ENCODE data around the gene FAT3.

FAT3 gene

GRCh38 chr11:92224407-92225124 is at the start of gene FAT3:
Gene FAT3, plus strand, starts transcription at chr11:92224818. Its CDS starts 127,295 bp downstream, at chr11:92352113.
- no peak for DNase-seq

- DNase-seq = no peak
Observed at GRCh38 chr11:92179017-92179670, 45.5 kb upstream of the FAT3 start.

- DNase-seq = no peak
Observed at GRCh38 chr11:92180226-92180625, 44.4 kb upstream of the FAT3 start.

- no peak for DNase-seq
Observed at GRCh38 chr11:92180664-92181251, 43.9 kb upstream of the FAT3 start.

DNA sequence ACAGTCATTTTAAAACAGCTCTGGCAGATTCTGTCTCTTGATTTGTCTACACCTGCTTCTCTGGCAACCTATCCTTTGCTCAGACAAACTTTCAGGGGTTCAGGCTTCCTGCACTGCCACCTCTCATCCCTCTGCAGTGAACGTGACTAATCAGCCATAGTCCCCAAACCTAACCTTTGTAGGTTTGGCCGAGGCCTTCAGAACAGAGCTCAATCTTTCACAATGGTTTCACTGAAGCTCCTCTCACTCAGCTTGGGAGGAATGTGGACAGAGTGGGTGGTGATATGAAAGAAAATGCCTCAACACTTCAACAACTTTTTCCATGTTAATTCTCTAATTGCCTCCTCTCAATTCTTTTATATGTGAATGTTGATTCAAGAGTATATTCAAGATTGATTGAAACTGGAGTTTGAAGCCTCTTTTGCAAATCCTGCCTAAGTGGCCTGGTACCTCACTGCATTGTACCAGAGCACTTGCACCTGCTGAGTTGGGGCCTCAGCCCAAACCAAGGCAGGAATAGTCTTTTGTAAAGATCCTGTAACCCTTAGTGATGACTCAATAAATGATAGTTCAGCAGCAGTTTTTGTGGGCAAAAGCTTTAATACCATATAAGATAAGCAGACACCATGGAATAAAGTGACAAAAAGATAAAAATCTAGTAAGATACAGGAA is 33.9 kb upstream of the FAT3 start:
- DNase-seq = no peak

DNA sequence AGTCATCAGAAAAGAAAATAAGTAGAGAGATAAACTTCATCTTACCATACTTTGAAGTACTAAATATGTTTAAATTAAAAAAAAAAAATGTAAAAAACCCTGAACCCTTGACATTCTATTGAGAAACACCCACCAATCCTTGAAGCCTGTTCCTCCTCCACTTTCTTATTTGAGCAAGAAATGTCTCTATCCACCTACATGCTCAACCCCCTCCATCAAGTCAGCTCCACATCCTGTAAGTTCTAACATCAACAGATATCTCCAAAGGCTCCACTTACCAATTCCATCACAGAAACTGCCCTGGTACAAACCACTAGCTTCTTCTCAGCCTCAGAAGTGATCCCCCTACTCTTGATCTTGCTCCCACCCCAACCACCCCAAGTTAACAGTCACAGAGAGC is 32.5 kb upstream of the FAT3 start:
- no peak for DNase-seq

- no peak for DNase-seq
Observed at GRCh38 chr11:92198268-92198667, 26.4 kb upstream of the FAT3 start.

- no peak for DNase-seq
Observed at GRCh38 chr11:92199991-92200390, 24.6 kb upstream of the FAT3 start.

- DNase-seq = no peak
Observed at GRCh38 chr11:92204731-92205130, 19.9 kb upstream of the FAT3 start.

DNA sequence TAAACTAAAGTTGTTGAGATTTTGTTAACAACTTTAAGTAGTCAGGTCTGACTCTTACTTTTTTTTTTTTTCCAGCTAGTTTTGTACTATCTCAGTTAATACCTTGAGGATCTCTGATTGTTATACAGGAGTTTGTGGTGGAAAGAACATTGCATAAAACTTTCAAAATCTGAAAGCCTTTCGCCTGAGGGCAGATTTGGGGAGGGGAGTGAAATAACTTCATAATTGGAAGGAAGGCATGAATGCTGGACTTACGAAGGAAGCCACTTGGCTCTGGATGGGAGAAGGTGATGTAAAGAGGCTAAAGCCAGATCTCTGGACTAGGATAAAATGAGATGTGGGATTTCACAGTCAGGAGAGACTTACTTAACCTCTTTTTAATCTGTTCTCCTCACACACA is 18.2 kb upstream of the FAT3 start:
- no peak for DNase-seq

DNA sequence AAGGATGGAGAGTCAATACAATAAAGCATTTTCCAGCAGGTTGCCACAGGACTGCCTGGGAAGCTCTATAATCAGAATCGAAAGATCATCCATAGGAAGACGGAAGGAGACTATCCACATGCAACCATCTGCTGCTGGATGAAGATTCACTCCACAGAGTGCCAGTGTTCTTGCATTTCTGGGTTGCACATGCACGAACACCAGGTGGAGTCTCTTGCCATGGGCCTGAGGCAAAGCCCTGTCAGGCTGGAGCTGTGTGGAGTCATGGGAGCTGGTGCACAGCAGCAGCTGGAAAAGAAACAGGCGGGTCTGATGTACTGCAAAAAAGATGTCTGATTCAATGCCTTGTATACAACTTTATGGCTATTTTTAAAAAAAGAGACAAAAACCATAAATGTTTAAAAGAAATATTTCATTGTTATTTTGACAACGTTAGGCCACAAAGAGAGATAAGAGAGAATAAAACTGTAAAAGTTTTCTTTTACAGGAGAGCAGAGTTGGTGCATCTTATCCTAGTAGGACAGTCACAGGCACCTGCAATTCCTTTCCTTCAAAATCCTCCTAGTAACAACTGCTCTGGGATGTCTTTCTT is 12.9 kb upstream of the FAT3 start:
- no peak for DNase-seq

DNA sequence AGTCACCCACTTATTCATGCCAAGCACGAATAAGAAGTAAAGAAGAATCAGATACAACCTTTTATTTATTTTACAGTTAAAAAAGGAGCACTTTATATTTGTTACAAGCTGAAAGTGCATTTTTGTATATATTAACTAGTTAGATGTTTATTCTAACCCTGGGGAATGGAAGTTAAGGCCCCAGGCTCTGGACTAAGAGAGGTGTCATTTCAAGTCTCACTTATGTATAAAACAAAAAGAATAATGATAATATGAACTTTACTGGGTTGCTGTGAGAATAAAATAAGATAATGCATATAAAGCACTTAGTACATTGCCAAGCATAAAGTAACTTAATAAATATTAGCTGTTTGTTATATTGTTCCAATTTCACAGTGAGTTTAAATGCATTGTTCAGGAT is 12.1 kb upstream of the FAT3 start:
- DNase-seq = no peak

DNA sequence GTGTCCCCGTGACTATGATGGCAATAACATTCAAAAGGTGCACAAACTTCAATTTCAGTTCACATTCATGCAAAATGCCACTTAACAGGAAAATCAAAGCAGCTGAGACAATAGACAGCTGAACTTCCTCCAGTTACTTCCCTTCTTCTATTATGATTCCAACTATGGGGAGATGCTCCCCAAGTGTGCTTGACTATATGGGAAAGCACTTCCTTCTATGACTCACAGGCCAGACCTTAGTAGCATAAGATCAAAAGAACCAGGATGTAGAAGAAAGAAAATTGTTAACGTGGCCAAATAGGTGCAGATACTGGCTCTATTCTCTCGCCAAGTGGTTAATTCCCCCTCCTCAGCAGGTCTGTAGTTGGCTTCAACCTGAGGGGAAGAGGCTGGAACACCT is 7.8 kb upstream of the FAT3 start:
- DNase-seq = no peak

DNA sequence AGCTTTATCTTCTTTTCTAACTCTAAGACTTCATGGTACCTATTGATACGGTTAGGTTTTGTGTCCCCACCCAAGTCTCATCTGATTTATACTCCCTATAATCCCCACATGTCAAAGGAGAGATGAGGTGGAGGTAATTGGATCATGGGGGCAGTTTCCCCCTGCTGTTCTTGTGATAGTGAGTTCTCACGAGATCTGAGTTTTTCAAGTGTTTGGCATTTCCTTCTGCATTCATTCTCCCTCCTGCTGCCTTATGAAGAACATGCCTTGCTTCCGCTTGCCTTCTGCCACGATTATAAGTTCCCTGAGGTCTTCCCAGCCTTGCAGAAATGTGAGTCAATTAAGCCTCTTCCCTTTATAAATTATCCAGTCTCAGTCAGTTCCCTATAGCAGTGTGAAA is 5.1 kb upstream of the FAT3 start:
- no peak for DNase-seq

- no peak for DNase-seq
Observed at GRCh38 chr11:92222701-92223100, 1.9 kb upstream of the FAT3 start.

DNA sequence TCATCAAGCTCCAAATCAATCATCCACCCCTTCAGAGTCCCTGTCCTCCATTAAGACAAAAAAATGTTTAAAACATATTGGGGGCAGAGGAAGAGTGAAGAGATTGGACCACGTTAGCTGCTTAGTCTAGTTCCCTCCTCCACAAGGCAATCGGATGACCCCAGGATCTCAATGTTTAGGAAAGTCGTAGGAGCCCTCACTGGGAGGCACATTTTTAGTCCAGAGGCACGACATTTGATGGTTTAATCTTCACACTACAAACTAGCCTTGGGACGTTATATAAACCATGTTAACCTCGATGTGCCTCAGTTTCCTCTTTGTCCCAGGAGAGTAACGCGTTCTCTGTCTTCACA is 588 bp upstream of the FAT3 start:
- no peak for DNase-seq

DNA sequence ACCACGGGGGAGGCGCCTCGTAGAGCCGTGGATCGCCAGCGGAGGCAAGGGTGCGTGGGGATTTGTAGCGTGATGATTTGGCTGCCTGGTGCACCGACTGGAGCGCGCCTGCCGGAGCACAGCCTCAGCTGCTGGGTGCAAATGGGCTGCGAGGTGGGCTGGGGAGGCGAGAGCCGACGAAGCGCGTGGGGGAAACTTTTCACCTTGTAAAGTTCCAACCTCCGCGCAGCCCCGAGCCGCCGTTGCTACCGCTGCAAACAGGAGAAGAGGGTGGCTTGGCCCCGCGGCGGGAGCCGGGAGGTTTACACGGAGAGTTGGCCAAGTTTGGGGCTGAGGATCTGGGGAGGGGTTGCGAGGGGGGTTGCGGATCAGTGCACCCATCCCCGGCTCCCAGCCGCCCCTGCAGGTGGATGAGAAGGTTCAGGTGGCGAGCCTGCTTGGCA is 528 bp downstream of the FAT3 start:
- DNase-seq = no peak

DNA sequence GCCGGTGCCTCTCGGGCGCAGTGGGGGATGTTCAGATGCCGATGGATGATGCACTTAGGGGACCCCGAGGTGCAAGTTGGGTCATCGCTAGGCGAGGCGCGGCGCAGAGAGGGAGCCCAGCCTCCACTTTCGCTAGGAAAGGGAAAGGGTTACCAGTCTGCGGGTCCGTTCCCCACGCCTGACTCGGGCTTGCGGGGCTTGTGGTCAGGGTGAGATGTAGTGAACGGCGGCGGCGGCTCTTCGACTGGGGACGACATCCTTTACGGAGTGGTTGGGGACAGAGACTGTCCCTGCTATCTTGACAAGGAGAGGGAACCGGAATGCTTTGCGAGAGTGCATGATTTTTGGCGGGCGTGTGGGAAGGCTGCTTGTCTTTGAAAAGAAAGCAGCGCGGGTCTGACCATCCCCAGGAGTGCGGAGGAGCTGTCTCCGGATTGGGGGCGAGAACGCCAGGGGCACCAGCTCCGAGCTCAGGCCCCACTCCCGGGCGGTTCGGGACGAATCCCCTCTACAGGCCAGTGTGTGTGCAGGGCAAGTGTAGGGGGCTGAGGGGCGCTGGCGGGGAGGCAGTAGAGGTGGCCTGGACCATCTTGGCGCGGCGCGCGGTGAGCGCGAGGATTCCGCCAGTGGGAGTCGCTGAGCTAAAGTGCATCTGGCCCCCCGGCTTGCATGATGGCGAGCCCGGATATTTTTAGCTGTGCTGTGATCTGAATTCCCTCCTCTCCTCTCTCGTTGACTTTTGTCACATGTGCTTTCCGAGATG is 1.1 kb downstream of the FAT3 start:
- no peak for DNase-seq

DNA sequence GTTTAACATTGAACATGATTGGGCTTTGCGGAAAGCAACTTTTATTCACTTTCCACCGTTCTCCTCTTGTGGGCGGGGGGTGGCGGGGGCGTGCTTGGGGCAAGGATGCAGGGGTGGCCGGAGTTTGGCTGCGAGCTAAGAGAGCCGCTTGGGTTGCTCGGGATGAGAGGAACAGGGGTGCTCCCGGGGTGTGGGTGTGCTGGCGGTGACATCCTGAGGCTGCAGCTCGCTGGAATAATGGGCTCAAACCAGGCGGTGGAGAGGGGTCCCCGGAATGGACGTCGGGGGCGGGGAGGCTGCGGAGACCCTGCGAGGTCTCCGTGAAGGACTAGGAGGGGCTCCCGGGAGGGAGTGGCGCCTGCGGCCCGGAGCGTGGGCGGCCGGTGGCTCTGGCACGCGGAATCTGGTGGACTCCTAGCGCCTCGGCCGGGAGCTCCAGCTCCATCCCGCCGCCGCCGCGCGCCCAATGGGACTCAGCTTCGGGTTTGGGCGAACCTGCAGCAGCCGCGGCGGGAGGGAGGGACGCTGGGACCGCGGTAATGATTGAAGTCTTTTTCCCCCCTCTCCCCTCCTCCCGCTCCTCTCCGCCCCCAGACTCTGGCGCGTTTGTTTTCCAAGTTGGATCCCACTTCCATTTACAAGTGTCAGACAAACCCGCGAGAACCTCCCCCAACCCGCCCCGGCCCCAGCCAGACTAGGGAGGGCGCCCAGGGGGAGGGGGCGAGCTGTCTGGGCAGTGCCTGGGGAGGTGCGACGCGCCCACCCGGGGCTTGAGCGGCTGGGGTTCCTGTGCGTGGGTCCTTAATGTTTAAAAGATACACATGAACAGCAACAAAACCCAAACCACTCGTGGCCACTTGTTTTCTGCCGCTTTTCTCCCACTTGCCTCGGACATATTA is 2.0 kb downstream of the FAT3 start:
- DNase-seq = no peak

DNA sequence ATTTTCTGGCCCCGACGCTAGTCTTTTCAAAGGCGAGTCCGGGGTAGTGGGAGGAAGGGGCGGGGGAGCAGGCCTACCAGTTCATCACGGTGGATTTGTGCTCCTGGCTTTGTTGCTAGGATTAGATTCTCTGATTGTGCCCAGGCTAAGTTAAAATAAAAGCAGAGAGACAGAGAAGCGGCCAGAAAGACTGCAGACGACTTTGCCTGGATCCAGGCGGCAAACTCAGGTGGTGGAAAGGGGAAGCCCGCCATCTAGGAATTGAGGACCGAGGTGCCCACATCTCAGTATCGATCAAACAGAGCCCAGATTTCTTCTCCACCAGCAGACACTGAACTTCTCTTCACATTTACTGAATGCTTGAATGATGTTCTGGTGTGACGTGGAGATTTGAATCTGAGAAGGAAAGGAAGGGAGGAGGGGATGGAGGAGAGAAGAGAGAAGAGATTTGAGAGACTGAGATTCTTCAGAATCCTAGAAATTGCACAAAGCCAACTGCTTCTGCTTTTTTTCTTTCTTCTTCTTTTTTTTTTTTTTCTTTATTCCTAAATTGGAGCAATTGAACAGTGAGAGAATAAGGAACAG is 2.7 kb downstream of the FAT3 start:
- no peak for DNase-seq

Measured in stimulated activated CD4-positive, alpha-beta T cell treated with anti-CD3 and anti-CD28 coated beads, Interleukin-15, amount 100 ng/mL, for 24 hours (primary cell).